ENCODE results near the gene GABRG3. TPM values are rescaled to one million over a fixed set of nuclear protein-coding genes. Genes with fewer than 3 reads are reported as not detected.

Gene GABRG3
- total RNA-seq, 1 experiment from 2014 or later = not detected

DNA sequence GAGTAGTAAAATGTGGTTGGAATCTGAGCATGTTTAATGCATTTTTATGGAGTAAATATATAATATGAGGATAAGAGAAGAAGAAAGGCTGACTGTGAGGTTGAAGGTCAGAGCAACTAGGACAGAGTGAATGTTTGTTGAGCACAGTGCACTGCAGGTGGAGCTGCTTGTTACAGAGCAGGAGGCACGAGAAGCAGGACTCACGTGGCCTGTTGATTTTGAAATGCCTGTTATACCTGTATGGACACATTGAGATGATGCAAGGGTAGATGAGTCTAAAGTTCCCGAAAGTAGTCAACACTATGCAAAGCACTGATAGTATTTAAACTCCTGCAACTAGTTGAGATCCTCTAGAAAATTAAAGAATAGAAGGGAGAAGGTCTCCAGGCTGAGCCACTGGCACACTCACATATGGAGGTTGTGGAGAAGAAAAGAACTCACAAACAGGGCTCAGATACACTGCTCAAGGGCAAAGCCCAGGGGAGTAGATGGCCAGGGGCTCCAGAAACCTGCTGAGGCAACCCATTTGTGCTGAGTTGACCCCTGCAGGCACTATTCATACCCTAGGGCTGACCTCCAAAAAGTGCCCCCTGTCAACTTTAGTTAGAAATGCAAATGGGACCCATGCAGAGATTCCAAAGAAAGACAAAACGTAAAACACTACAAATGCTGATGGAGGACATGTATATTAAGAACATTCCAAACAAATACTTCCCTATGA, 541.5 kb downstream of the GABRG3 start:
- H3K9ac ChIP-seq (ENCODE audit: low read length) = no peak overlapping the region
- H3K9me2 ChIP-seq (ENCODE audit: insufficient read depth) = no peaks in the 10 kb centered on the region
- H3K36me3 ChIP-seq (ENCODE audit: control insufficient read depth in 1 of 2, insufficient read depth in 2 of 2, low read length in 2 of 2) = no peaks in the 10 kb centered on the region
- BruUV-seq (replicated peaks) = no TSS peak
- TF ChIP-seq, protein P1, sequence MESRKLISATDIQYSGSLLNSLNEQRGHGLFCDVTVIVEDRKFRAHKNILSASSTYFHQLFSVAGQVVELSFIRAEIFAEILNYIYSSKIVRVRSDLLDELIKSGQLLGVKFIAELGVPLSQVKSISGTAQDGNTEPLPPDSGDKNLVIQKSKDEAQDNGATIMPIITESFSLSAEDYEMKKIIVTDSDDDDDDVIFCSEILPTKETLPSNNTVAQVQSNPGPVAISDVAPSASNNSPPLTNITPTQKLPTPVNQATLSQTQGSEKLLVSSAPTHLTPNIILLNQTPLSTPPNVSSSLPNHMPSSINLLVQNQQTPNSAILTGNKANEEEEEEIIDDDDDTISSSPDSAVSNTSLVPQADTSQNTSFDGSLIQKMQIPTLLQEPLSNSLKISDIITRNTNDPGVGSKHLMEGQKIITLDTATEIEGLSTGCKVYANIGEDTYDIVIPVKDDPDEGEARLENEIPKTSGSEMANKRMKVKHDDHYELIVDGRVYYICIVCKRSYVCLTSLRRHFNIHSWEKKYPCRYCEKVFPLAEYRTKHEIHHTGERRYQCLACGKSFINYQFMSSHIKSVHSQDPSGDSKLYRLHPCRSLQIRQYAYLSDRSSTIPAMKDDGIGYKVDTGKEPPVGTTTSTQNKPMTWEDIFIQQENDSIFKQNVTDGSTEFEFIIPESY (IDR thresholded peaks at IDR 0.05; ENCODE audit: extremely low read depth, insufficient replicate concordance, low read length) = no peak
- TF ChIP-seq ZNF274 (IDR thresholded peaks at IDR 0.05; ENCODE audit: low read depth, low read length) = no peak
- TF ChIP-seq FOSL1 (IDR thresholded peaks at IDR 0.05; ENCODE audit: low read depth) = no peak
- no peak for TF ChIP-seq CEBPB (IDR thresholded peaks at IDR 0.05; ENCODE audit: low read depth)
- no peak for TF ChIP-seq POLR2A (IDR thresholded peaks at IDR 0.05; ENCODE audit: borderline replicate concordance, extremely low read depth, insufficient read depth, insufficient read length)
- no peak for TF ChIP-seq EZH2phosphoT487 (IDR thresholded peaks at IDR 0.05; ENCODE audit: borderline replicate concordance)
- TF ChIP-seq ELF1 (IDR thresholded peaks at IDR 0.05; ENCODE audit: borderline replicate concordance, low read depth) = no peak
- H3K27me3 ChIP-seq (ENCODE audit: insufficient read depth, low read length) = no peaks in the 10 kb centered on the region
- POLR2A ChIA-PET = no interaction called here
- ATAC-seq (no peak), DNase-seq (ENCODE audit: low read depth, low spot score) (no peak)
- no peak overlapping the region for H3K4me2 ChIP-seq (ENCODE audit: low read length)
- intact Hi-C loops (cut with micrococcal nuclease) = no loop called here
- CTCF ChIA-PET = no interaction called here
- no peaks in the 10 kb centered on the region for H4K20me1 ChIP-seq (ENCODE audit: insufficient read depth)
- peaks cover 19 to 37% of the 10 kb centered on the region in 2 experiments; a peak in 2 of 4 replicates for H3K9me3 ChIP-seq (ENCODE audit: control insufficient read depth in 1 of 2, insufficient read depth in 1 of 2, low read depth in 1 of 2, low read length in 2 of 2)
- no peak overlapping the region for H3K27ac ChIP-seq (ENCODE audit: low read depth, low read length)
- H2AFZ ChIP-seq (ENCODE audit: low read depth, low read length, poor library complexity, severe bottlenecking) = no peak overlapping the region
- RAD21 ChIA-PET (ENCODE audit: low non-redundant PET in 1 of 2, low total read pairs in 2 of 2, uncharacterized antibody in 2 of 2, unreplicated experiment in 2 of 2) = no interaction called here
- no peaks in the 10 kb centered on the region for H3K4me1 ChIP-seq (ENCODE audit: control insufficient read depth in 1 of 2, insufficient read depth in 2 of 2, low read length in 2 of 2)
- H3K79me2 ChIP-seq (ENCODE audit: insufficient read depth, low read length) = no peaks in the 10 kb centered on the region
- no peak overlapping the region for H3K4me3 ChIP-seq (replicated peaks in 1 of 2; ENCODE audit: low read depth in 1 of 2, low read length in 2 of 2)

DNA sequence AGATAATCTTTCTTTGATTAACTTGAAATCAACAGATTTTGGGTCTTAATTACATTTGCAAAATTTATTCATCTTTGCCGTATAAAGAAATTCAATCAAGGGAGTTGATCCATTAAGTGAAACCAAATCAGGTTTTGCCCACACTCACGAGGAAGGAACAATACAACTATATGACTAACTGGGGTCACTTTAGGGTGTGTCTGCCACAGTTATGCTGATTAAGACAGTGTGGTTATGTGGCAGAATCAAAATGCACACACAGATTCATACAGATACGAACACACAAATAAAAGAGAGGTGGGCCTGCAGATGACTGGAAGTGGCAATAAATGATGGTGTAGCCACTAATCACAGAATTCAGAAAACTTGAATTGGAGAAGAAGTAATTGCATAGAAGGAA, 543.5 kb downstream of the GABRG3 start:
- Histone ChIP-seq H3K9me2 (ENCODE audit: insufficient read depth) (no peaks in the 10 kb centered on the region), H4K20me1 (ENCODE audit: insufficient read depth) (no peaks in the 10 kb centered on the region), H3K4me2 (ENCODE audit: low read length) (no peak overlapping the region), H3K4me1 (ENCODE audit: control insufficient read depth in 1 of 2, insufficient read depth in 2 of 2, low read length in 2 of 2) (no peaks in the 10 kb centered on the region), H3K9ac (ENCODE audit: low read length) (no peak overlapping the region), H3K4me3 (replicated peaks in 1 of 2; ENCODE audit: low read depth in 1 of 2, low read length in 2 of 2) (no peak overlapping the region), H3K36me3 (ENCODE audit: control insufficient read depth in 1 of 2, insufficient read depth in 2 of 2, low read length in 2 of 2) (no peaks in the 10 kb centered on the region), H2AFZ (ENCODE audit: low read depth, low read length, poor library complexity, severe bottlenecking) (no peak overlapping the region), H3K27me3 (ENCODE audit: insufficient read depth, low read length) (no peaks in the 10 kb centered on the region), H3K79me2 (ENCODE audit: insufficient read depth, low read length) (no peaks in the 10 kb centered on the region), H3K9me3 (ENCODE audit: control insufficient read depth in 1 of 2, insufficient read depth in 1 of 2, low read depth in 1 of 2, low read length in 2 of 2) (peaks cover 10 to 40% of the 10 kb centered on the region in 2 experiments; a peak in 2 of 4 replicates), H3K27ac (ENCODE audit: low read depth, low read length) (no peak overlapping the region)
- no peak for DNase-seq (ENCODE audit: low read depth, low spot score)
- no peak for ATAC-seq
- intact Hi-C loops (cut with micrococcal nuclease) = no loop called here
- BruUV-seq (replicated peaks) = no TSS peak
- ChIA-PET POLR2A (no interaction called here), RAD21 (ENCODE audit: low non-redundant PET in 1 of 2, low total read pairs in 2 of 2, uncharacterized antibody in 2 of 2, unreplicated experiment in 2 of 2) (no interaction called here), CTCF (no interaction called here)
- no peak for TF ChIP-seq FOSL1 (IDR thresholded peaks at IDR 0.05; ENCODE audit: low read depth)
- no peak for TF ChIP-seq YY1 (IDR thresholded peaks at IDR 0.05; ENCODE audit: extremely low read depth, insufficient replicate concordance, low read depth, low read length)
- TF ChIP-seq, protein P2, sequence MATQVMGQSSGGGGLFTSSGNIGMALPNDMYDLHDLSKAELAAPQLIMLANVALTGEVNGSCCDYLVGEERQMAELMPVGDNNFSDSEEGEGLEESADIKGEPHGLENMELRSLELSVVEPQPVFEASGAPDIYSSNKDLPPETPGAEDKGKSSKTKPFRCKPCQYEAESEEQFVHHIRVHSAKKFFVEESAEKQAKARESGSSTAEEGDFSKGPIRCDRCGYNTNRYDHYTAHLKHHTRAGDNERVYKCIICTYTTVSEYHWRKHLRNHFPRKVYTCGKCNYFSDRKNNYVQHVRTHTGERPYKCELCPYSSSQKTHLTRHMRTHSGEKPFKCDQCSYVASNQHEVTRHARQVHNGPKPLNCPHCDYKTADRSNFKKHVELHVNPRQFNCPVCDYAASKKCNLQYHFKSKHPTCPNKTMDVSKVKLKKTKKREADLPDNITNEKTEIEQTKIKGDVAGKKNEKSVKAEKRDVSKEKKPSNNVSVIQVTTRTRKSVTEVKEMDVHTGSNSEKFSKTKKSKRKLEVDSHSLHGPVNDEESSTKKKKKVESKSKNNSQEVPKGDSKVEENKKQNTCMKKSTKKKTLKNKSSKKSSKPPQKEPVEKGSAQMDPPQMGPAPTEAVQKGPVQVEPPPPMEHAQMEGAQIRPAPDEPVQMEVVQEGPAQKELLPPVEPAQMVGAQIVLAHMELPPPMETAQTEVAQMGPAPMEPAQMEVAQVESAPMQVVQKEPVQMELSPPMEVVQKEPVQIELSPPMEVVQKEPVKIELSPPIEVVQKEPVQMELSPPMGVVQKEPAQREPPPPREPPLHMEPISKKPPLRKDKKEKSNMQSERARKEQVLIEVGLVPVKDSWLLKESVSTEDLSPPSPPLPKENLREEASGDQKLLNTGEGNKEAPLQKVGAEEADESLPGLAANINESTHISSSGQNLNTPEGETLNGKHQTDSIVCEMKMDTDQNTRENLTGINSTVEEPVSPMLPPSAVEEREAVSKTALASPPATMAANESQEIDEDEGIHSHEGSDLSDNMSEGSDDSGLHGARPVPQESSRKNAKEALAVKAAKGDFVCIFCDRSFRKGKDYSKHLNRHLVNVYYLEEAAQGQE (IDR thresholded peaks at IDR 0.05; ENCODE audit: low read depth) = no peak
- TF ChIP-seq ZNF274 (IDR thresholded peaks at IDR 0.05; ENCODE audit: low read depth, low read length) = no peak
- no peak for TF ChIP-seq EZH2 (IDR thresholded peaks at IDR 0.05)
- TF ChIP-seq POLR2AphosphoS5 (IDR thresholded peaks at IDR 0.05; ENCODE audit: low read depth, low read length) = no peak
- no peak for TF ChIP-seq POLR2A (IDR thresholded peaks at IDR 0.05; ENCODE audit: borderline replicate concordance, extremely low read depth, insufficient read depth, insufficient read length)
- no peak for TF ChIP-seq SP1 (IDR thresholded peaks at IDR 0.05; ENCODE audit: low read depth)
- TF ChIP-seq TCF7L2 (IDR thresholded peaks at IDR 0.05; ENCODE audit: borderline replicate concordance, extremely low read depth, insufficient read depth, insufficient read length) = no peak
- TF ChIP-seq RAD21 (IDR thresholded peaks at IDR 0.05; ENCODE audit: low read depth) = no peak

Measured in HCT116 (cell line).